D721Med (cell line): ENCODE data around the gene CD93.

Experiments used
- DNase-seq: peaks from one replicate; pipeline ENCODE4 v3.0.0; 2011; ENCODE audit warnings: low spot score; ENCODE audit not compliant: insufficient read length
- FAIRE-seq: peaks from 2 replicates; lab custom pipeline; 2011; peaks lifted over from hg19 to GRCh38; lab: Jason Lieb, UNC
- CTCF ChIP-seq: IDR thresholded peaks from 2 replicates; pipeline ENCODE4 v1.5.1; 2012; ENCODE audit warnings: mild to moderate bottlenecking, control low read depth; ENCODE audit not compliant: insufficient read depth; ENCODE audit errors: missing control alignments

CD93 gene

GRCh38 chr20:23099791-23100719, 13.9 kb upstream of the CD93 start:
- FAIRE-seq: no peak
- no peak for TF ChIP-seq CTCF
- no peak for DNase-seq

GRCh38 chr20:23097636-23098580, 11.8 kb upstream of the CD93 start:
- no peak for DNase-seq
- FAIRE-seq: no peak
- TF ChIP-seq CTCF: no peak

DNA sequence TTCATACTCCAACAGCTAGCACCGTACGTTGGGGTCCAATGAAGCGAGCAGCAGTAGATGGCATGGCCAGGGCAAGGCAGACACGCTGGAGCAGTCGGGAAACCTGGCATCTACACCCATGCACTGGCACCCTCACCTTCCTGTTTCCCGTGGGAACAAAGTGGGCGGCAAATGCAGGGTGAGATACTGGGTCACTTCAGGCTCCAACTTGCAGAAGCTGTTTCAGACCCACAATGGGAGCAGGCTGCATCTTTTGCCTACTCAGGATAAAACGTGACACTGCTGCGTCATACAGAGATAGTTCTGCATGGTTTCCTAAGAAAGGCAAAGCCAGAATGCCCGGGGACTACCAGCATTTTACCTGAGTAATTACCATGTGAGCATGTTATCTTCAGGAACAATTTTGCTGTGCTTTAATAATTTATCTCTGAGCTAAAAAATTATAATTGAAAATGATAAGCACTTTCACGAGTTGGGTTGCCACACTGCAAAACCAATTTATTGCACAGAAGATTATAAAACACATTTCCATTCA, 10.9 kb upstream of the CD93 start:
- no peak for FAIRE-seq
- no peak for DNase-seq
- no peak for TF ChIP-seq CTCF

DNA sequence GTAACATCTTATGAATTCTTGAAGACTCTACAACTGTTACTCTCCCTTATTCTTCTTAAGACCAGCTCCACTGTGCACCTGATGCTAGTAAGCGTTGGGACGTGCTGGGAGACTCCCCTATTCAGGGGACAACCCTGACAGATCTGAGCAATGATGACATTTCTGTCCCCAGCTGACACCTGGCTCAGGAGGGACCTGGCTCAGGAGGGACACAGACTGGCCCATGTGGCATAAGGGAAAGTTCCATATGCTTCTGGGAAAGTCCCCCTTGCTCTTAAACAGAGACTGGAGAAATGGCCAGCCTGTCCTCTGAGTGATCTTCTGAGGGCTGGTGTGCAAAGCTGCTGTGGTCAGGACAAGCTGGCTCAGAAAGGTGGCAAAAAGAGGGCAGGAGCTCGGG, 10.0 kb upstream of the CD93 start:
- no peak for FAIRE-seq
- TF ChIP-seq CTCF: no peak
- DNase-seq: no peak

GRCh38 chr20:23095499-23095898, 9.4 kb upstream of the CD93 start:
- DNase-seq: no peak
- FAIRE-seq: no peak
- TF ChIP-seq CTCF: no peak

- no peak for DNase-seq
- FAIRE-seq: no peak
- TF ChIP-seq CTCF: no peak
These were observed 8.8 kb upstream of the CD93 start for GRCh38 chr20:23094927-23095326.
